HuH-7 (cell line): ENCODE data around the gene CDON.
"Not testable (repeated sequence)": the region's sequence is repeated elsewhere in the genome, so short reads cannot be mapped to it uniquely, and the experiment has no call there.

Experiments
- DNase-seq: peaks from one replicate; pipeline ENCODE4 v3.0.0; 2011; ENCODE audit warnings: low spot score

CDON gene

GRCh38 chr11:125994509-125994908 is 68.2 kb downstream of the CDON start:
- DNase-seq: no peak

- no peak for DNase-seq
These were observed 69.8 kb downstream of the CDON start for GRCh38 chr11:125992893-125993292.

- DNase-seq: no peak
These were observed 72.4 kb downstream of the CDON start for GRCh38 chr11:125990244-125990643.

GRCh38 chr11:125987066-125987641 is 75.5 kb downstream of the CDON start:
- no peak for DNase-seq

- DNase-seq: not testable (repeated sequence)
These were observed 76.7 kb downstream of the CDON start for GRCh38 chr11:125985956-125986355.

GRCh38 chr11:125982348-125982730 is 80.3 kb downstream of the CDON start:
- no peak for DNase-seq

GRCh38 chr11:125980436-125980835 is 82.2 kb downstream of the CDON start:
- DNase-seq: no peak

- DNase-seq: no peak
These were observed 83.2 kb downstream of the CDON start for GRCh38 chr11:125979511-125979910.

- no peak for DNase-seq
These were observed 83.8 kb downstream of the CDON start for GRCh38 chr11:125978778-125979407.

GRCh38 chr11:125978181-125978716 is 84.4 kb downstream of the CDON start:
- DNase-seq: no peak

GRCh38 chr11:125977333-125977732 is 85.3 kb downstream of the CDON start:
- no peak for DNase-seq

GRCh38 chr11:125976156-125976555 is 86.5 kb downstream of the CDON start:
- no peak for DNase-seq

GRCh38 chr11:125975634-125976033 is 87.0 kb downstream of the CDON start:
- DNase-seq: no peak

- DNase-seq: no peak
These were observed 88.4 kb downstream of the CDON start for GRCh38 chr11:125974284-125974683.

- no peak for DNase-seq
These were observed 91.0 kb downstream of the CDON start for GRCh38 chr11:125971618-125972017.

- no peak for DNase-seq
These were observed 94.3 kb downstream of the CDON start for GRCh38 chr11:125968354-125968753.

- DNase-seq: no peak
These were observed 95.2 kb downstream of the CDON start for GRCh38 chr11:125967515-125967914.

- DNase-seq: no peak
These were observed 101.9 kb downstream of the CDON start for GRCh38 chr11:125960771-125961170.

- no peak for DNase-seq
These were observed 102.7 kb downstream of the CDON start for GRCh38 chr11:125959931-125960330.

GRCh38 chr11:125959511-125959910 is 103.2 kb downstream of the CDON start:
- no peak for DNase-seq

- no peak for DNase-seq
These were observed 103.7 kb downstream of the CDON start for GRCh38 chr11:125958872-125959400.

GRCh38 chr11:125957618-125958332 is 104.9 kb downstream of the CDON start:
- no peak for DNase-seq
